HG03159 (cell line): Measurements from ENCODE around the gene TRMT44.
"Not testable (repeated sequence)": the region's sequence is repeated elsewhere in the genome, so short reads cannot be mapped to it uniquely, and the experiment has no call there.

Experiments used
- ATAC-seq: cut with Tn5 transposase; IDR thresholded peaks from one replicate; pipeline ENCODE4 v1.9.1; 2021; ENCODE audit warnings: mild to moderate bottlenecking, moderate library complexity; ENCODE audit not compliant: unreplicated experiment

TRMT44 gene

DNA sequence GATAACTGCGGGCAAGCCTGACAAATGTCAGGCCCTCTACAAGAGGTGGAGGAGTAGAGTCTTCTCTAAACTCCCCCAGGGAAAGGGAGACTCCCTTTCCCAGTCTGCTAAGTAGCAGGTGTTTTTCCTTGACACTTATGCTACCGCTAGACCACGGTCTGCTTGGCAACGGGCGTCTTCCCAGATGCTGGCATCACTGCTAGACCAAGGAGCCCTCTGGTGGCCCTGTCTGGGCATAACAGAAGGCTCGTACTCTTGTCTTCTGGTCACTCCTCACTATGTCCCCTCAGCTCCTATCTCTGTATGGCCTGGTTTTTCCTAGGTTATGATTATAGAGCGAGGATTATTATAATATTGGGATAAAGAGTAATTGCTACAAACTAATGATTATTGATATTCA lies 33.7 kb upstream of the TRMT44 start:
- ATAC-seq, result not testable (repeated sequence)

DNA sequence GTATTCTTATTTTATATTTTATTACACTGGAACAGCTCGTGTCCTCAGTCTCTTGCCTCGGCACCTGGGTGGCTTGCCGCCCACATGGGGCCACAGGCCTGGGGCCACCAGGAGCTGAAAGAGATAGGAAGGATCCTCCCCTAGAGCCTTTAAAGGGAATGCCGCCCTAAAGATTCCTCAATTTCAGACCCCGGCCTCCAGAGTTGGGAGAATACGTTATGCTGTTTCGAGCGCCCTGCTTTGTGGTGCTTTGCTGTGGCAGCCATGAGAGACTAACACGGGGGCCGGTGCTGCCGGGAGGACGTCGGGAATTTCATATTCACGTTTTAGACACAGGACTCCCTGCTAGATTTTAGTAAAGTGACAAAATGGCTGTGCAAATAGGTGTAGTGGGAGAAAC lies 33.3 kb upstream of the TRMT44 start:
- ATAC-seq, result no peak

DNA sequence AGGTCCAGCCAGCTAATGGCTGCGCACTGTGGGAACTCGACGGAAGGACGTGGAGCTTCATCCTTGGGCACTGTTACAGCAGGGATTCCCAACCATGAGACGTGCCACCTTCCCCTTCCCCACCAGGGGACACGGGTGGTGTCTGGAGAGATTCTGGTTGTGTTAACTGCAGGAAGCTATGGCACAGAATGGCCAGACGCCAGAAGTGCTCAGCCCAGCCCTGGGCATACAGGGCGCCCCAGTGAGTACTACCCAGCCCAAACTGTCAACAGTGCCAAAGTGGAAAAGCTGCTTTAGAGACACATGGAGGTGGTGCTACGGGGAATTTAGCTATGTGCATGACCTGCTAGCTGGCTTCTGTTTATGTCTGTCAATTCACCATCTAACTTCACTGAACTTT lies 32.8 kb upstream of the TRMT44 start:
- ATAC-seq, result no peak

DNA sequence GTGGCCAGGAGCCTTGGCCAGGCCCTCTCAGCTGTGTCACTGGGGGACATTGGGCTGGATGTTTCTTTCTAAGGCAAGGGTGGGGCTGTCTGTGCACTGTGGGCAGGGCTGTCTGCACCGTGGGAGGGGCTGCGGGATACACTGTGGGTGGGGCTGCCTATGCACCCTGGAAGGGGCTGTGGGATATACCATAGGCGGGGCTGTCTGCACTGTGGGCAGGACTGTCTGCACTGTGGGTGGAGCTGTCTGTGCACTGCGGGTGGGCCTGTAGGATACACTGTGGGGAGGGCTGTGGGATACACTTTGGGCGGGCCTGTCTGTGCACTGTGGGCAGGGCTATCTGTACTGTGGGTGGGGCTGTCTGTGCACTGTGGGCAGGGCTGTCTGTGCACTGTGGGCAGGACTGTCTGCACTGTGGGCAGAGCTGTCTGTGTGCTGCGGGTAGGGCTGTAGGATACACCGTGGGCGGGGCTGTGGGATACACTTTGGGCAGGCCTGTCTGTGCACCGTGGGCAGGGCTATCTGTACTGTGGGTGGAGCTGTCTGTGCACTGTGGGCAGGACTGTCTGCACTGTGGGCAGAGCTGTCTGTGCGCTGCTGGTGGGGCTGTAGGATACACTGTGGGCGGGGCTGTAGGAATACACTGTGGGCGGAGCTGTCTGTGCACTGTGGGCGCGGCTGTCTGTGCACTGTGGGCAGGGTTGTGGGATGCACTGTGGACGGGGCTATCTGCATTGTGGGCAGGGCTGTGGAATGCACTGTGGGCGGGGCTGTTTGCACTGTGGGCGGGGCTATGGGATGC lies 31.1 kb upstream of the TRMT44 start:
- no peak for ATAC-seq

DNA sequence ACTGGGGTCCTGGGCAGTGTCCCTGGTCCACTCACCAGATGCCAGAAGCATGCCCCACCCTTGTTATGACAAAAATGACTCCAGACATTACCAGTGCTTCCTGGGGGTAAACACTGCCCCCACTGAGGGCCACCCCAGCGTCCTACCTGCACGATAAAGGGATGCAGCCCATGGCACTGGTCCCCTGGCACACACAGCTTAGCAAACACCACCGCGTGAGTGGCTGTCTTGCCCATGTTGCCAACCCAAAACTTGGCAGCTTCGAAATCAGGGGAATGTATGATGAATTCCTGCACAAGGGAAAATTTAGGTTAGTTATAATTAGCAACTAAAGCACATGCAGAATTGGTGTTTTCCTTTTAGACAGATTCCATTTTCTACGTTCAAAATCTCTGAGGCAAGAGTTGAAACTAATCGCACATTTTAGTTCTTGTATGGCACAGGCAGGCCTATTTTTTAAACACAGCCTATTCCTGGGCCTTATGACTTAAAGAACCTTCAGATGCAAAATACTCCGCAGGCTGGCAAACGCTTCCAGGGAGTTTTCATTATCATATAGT lies 30.4 kb upstream of the TRMT44 start:
- ATAC-seq, result no peak

DNA sequence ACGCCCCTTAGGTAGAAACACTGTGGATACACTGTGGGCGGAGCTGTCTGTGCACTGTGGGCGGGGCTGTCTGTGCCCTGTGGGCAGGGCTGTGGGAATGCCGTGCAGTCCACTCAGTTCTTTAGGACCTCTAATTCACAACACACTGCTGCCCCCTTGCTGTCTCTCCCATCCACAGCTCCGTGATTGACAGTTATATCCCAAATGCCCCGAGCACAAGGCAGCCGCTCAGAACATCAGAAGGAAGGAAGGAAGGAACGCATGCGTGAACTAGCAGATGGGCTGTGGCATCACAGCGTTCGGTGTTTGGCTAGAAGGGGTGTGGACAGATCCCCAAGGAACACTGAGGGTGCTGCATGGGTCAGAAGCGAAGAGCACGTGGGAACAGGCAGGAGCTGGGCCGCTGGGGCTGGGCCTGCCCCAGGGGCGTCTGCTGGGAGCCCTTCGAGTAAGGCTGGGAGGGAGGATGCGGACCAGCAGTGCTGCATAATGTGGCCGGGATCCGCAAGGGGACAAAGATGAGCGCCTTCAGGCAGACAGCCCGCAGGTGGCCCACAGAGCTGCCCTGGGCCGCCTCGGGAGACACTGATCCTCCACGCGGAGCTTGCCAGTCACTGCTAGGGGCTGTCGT lies 29.8 kb upstream of the TRMT44 start:
- no peak for ATAC-seq

DNA sequence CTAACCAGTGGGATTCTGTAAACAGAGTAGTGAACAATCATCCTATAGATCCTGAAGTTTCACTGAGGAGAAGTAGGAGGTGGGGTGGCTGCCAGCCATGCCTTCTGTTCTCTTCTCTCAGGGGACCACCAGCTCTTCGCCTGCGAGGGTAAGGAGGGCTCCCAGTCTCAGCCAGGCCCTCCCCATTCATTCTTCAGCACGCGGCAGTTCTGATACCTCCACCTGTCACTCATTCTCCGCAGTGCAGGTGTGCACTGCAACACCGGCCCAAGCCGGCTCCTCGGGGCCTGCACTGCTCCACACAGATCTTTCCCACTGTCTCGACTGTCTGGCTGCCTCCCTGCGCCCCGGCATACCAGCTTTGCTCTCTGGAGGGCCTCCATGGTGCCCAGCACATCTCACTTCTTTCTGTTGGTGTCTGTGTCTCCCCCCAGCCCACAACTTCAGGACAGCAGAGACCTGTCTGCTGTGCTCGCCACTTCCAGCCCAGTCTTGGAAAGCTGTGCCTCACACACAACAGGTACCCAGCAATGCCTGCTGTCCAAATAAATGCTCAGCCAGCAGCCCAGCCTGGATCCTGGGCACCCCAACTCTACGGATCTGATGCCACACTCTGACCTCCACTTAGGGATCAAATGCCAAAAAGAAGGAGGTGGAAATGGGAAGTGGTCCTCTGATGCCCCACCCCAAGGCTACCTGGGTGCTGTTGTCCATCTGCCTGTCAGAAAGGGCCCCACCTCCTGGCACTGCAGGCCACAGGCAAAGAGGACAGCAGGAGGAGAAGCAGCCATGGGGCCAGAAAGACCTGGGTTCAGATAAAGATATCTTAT lies 29.0 kb upstream of the TRMT44 start:
- no peak for ATAC-seq

DNA sequence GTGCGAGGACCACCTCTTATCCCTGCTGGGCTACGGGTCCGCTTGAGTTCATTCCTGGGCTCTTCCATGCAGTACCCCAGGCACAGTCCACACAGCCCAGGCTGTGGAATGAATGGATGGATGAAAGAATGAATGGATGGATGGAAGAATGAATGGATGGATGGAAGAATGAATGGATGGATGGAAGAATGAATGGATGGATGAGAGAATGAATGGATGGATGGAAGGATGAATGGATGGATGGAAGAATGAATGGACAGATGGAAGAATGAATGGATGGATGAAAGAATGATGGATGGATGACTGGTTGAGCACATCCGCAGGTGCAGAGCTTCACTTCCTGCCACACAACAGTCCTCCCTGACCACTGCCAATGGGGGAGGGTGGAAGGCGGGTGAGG lies 28.3 kb upstream of the TRMT44 start:
- no peak for ATAC-seq

DNA sequence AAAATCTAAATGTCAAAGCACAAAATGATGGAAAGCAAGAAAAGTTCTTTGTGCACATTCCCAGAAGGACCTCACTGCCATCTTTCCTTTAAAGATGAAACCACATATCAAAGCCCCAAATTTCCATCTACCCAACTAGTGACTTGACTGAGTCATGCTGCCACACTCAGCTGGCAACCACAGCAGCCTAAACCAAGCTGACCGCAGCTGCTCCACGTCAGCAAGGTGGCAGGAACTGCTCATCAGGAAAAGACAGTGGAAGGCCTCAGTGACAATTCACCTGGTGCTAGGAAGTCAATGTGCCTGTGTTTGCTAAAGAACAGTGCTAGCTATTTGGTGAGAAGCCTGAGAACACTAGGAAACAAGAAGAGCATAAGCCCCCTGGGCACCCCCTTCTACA lies 26.2 kb upstream of the TRMT44 start:
- no peak for ATAC-seq

DNA sequence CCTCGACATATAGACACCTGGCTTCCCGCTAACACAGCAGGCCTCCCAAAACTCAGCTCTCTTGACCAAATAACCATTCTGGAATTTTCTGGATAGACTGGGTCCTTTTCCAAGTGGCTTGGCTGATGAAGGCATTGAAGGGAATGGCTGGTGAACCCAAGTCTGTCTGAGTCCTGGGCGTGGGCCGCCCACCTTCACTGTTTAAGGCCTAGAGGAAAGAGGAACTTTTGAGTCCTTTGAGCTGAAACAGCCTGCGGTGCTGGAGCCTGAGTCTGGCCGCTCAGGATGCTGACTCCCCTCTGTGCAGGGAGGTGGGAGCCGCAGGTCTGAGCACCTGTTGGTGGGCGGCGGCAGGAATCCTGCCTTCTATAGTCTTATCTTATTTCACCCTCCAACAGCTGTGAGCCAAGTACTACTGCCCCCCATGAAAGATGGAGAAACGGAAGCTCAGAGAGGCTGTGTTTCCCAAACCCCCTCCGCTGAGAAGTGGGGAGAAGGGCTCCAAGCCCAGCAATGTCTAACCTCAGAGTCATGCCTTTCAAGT lies 23.4 kb upstream of the TRMT44 start:
- no peak for ATAC-seq

DNA sequence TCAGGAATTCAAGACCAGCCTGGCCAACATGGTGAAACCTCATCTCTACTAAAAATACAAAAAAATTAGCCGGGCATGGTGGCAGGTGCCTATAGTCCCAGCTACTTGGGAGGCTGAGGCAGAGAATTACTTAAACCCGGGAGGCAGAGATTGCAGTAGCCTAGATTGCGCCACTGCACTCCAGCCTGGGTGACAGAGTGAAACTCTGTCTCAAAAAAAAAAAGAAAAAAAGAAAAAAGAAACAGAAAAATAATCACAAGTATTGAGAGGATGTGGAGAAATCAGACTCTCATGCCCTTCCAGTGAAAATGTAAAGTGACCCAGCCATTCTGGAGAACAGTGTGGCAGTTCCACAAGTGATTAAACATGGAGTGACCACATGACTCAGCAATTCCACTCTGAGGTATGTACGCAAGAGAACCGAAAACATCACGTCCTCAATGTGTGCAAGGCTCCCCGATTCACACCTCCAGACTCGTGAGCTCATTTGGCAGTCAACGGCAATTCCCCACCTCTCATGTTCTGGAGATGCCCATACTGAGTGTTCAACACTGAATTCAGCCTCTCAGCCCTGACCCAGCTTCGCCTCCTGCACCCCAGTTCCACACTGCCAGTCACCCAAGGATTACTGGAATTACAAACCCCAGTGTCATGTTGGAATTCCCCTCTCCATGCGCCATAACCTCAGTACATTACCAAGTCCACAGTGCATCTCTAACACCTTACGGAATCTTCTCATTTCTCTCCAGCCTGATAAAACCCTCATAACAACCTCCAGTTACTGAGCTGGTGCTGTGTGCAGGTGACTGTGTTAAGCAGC lies 21.1 kb upstream of the TRMT44 start:
- peak; percentile 52 for ATAC-seq

DNA sequence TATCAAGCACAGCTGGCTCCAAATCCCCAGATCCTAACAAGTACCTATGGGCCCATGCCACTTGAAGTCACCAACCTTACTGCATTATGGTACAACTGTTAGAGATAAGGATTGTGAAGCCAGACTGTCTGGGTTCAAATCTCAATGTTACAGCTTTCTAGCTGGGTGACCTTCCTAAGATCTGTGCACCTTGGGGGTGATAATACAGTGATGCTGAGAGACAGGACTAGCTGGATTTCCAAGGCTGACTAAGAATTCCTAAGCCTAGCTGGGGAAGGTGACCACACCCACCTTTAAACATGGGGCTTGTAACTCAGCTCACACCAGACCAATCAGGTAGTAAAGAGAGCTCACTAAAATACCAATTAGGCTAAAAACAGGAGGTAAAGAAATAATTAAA lies 20.4 kb upstream of the TRMT44 start:
- not testable (repeated sequence) for ATAC-seq

DNA sequence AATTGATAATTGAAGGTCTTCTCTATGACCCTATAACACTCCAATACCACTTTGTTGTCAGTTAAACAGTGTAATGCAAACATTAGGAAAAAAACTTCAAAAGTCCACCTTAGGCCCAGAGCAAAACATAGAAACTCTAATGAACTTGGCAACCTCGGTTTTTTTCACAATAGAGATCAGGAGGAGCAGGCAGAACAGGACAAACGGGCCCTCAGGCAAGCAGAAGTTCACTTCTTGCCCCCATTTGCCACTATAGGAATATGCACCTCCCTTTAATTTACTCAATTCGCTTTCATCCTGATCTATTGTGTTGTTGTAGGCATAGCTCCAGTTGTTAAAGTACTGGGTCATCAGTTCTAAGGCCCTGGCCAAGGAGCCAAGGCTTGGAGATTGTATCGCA lies 18.2 kb upstream of the TRMT44 start:
- no peak for ATAC-seq

DNA sequence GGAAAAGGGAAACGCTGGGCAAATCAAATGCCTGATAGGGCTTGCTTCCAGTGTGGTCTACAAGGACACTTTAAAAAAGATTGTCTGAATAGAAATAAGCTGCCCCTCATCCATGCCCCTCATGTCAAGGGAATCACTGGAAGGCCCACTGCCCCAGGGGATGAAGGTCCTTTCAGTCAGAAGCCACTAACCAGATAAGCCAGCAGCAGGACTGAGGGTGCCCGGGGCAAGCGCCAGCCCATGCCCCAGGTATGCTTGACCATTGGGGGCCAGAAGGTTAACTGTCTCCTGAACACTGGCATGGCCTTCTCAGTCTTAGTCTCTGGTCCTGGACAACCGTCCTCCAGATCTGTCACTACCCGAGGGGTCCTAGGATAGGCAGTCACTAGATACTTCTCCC lies 17.8 kb upstream of the TRMT44 start:
- ATAC-seq, result no peak

DNA sequence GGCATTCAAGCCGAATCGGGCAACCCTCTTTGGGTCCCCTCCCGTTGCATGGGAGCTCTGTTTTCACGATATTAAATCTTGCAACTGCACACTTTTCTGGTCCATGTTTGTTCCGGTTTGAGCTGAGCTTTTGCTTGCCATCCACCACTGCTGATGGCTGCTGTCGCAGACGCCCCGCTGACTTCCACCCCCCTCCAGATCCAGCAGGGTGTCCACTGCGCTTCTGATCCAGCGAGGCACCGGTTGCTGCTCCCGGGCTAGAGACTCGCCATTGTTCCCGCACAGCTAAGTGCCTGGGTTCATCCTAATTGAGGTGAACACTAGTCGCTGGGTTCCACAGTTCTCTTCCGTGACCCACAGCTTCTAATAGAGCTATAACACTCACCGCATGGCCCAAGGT lies 13.3 kb upstream of the TRMT44 start:
- ATAC-seq, result no peak

DNA sequence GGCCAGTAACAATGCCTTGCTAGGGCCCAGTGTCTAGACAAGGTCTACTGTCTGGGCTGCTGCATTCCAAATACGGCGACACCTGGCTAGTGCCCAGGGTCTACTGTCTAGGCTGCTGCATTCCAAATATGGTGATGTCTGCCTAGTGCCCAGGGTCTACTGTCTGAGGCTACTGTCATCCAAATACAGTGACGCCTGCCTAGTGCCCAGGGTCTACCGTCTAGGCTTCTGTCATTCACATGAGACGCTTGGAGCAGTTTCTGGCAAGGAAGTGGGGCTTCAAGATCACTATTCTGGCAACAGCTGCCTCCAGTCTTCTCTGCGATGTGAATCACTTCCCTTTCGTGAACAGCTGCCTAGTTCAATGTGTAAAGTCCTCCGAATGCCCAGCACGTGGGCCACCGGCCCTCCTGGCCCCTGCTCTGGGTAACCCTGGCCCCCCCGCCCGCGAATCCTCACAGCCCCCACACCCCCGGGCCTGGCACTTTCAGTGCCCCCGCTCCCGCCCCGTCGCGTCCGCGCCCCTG lies 12.8 kb upstream of the TRMT44 start:
- peak; percentile 61 for ATAC-seq

DNA sequence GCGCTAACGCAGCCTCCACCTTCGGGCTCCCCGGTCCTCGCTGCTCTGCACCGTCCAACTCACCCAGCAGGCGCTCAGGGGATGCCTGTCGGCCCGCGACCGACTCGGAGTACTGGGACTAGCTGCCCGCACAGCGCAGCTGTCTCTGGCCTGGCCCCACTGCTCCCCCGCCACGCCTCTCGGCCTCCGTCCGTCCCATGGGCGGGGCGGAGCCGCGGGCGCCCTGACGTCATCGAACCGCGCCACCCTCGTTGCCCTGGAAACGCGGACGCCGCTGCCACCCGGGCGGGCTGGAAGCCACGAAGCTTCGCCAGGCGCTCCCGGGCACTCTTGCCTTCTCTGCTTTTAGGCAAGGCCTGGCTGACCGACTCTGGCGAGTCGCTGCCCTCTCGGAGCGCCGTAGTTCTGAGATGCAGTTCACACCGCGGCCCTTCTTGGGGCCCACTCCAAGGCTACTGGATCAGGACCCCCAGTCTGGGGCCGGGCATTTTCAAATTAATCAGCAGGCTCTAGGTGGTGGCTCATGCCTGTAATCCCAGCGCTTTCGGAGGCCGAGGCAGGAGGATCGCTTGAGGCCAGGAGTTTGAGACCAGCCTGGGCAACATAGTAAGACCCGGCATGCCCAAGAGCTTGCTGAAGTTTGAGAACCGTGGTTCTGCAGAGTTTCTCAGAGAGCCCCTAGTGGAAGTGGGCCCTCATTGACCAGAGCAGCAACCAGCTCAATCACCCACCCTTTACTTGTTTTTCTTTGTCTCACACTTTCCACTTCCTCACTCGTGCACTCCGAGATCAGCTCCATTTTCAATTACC lies 12.1 kb upstream of the TRMT44 start:
- ATAC-seq, result peak; percentile 89

DNA sequence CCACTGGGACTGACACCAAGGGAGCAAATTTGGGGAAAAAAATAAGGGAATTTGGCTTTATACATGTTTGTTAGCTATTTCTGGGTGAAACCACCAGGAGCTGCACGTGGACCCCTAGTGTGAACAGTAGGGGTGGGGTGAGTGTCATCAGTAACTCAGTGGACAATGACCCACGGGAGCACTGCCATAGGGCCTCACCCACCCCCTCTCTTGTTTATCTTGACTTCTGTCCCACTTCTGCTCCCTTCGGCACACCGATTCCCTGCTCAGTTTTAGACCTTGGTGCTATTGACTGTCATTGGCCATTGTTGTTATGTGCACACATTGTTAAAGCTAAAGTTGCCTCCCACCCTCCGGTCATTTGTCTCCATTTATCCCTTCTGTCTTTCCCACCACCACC lies 9.0 kb upstream of the TRMT44 start:
- no peak for ATAC-seq

DNA sequence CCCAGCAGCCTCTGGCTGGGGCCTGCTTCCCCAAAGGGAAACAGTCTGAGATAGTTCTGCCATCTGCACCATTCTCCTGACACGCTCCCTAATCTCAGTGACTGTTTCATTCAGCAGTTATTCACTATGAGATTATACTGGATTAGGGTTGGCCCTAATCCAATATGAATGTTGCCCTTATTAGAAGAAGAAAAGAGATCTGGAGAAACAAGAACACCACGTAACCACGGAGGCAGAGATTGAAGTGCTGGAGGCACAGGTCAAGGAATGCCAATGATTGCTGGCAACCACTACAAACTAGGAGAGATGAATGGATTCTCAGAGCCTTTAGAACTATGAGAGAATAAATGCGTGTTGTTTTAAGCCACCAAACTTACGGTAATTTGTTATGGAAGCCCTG lies 7.4 kb upstream of the TRMT44 start:
- no peak for ATAC-seq
